Esophagus squamous epithelium (tissue), 5 donors: ENCODE measurements around the gene OR2A12. TPM values are rescaled to one million over a fixed set of nuclear protein-coding genes. Genes with fewer than 3 reads are reported as not detected.
"Not testable (repeated sequence)": the region's sequence is repeated elsewhere in the genome, so short reads cannot be mapped to it uniquely, and the experiment has no call there.

Experiments used
- DNase-seq: peaks from one replicate; lab custom pipeline; 2025; lab: John Stamatoyannopoulos, UW
- H3K27ac ChIP-seq, 4 donors: fragments of 200-600 bp; sonication (generic); one replicate each; pipeline ENCODE4 v1.5.1; 2016 to 2019; ENCODE audit warnings: mild to moderate bottlenecking in 1 of 4
- H3K27me3 ChIP-seq, 4 donors: fragments of 200-600 bp; sonication (generic); 1 replicate in 3 of 4; 2 replicates in 1 of 4; pipeline versions ENCODE4 v1.5.1 to v1.6.0; 2017 to 2021; ENCODE audit warnings: antibody characterized with exemption in 1 of 4
- H3K36me3 ChIP-seq, 3 donors: fragments of 200-600 bp; sonication (generic); one replicate each; pipeline ENCODE4 v1.5.1; 2016 to 2019
- H3K4me1 ChIP-seq, 3 donors: fragments of 200-600 bp; sonication (generic); one replicate each; pipeline ENCODE4 v1.5.1; 2017 to 2019
- H3K4me3 ChIP-seq, 4 donors: fragments of 200-600 bp; sonication (generic); 1 replicate in 3 of 4; 2 replicates in 1 of 4; pipeline ENCODE4 v1.5.1; 2016 to 2019; ENCODE audit warnings: mild to moderate bottlenecking in 2 of 4, moderate library complexity in 1 of 4
- H3K9me3 ChIP-seq, 3 donors: fragments of 200-600 bp; sonication (generic); one replicate each; pipeline ENCODE4 v1.5.1; 2016 to 2019
- CTCF ChIP-seq, 6 experiments: fragments of 450-650 bp in 4 of 6; fragments of 200-600 bp in 2 of 6; sonication (generic) in 2 of 6; IDR thresholded peaks; one replicate each; pipeline ENCODE4 v1.5.1; 2016 to 2019; ENCODE audit warnings: antibody characterized with exemption in 6 of 6, mild to moderate bottlenecking in 4 of 6, moderate library complexity in 4 of 6
- POLR2A ChIP-seq, 4 donors: fragments of 450-650 bp; IDR thresholded peaks; one replicate each; pipeline ENCODE4 v1.6.1; 2017; ENCODE audit warnings: antibody characterized with exemption in 4 of 4, mild to moderate bottlenecking in 4 of 4, moderate library complexity in 3 of 4
- WGBS, 2 donors: methylation state at CpG; one replicate each; pipeline ENCODE4 v1.1.5; 2018; 5-methylcytosine and 5-hydroxymethylcytosine counted together
- intact Hi-C: fragments of 100-400 bp; cut with DNase I; formaldehyde crosslinking; loops from one replicate; pipeline ENCODE4 v1.15.0; 2022
- total RNA-seq, 4 donors: library from RNA; depleted of rRNA; stranded (reverse); fragments of >200 nt; gene quantifications; one replicate each; pipeline ENCODE4 v1.1.0, GENCODE V29; 2016
- donor health status: DM: yes; HTN: yes; CAD: no.

The OR2A12 gene
- total RNA-seq, 4 donors from 2014 or later, result not detected

GRCh38 chr7:144049491-144049890 lies 36.6 kb upstream of the OR2A12 start:
- intact Hi-C loops, result no loop called here
- Histone ChIP-seq H3K27ac (no peak overlapping the region), H3K4me1 (no peaks in the 10 kb centered on the region), H3K4me3 (no peak overlapping the region), H3K36me3 (no peaks in the 10 kb centered on the region), H3K9me3 (no peaks in the 10 kb centered on the region), H3K27me3 (no peaks in the 10 kb centered on the region)
- no peak for TF ChIP-seq CTCF (IDR thresholded peaks at IDR 0.05)
- TF ChIP-seq POLR2A (IDR thresholded peaks at IDR 0.05), result no peak
- WGBS, 2 donors, result 32 to 66% methylated on average over 2 of the region's 2 CpGs
- DNase-seq, result no peak

GRCh38 chr7:144050093-144050492 lies 36.0 kb upstream of the OR2A12 start:
- WGBS, 2 donors, result 34 to 37% methylated on average over 3 of the region's 3 CpGs
- intact Hi-C loops, result no loop called here

GRCh38 chr7:144050884-144051283 lies 35.2 kb upstream of the OR2A12 start:
- H3K27me3 ChIP-seq, DNase-seq, H3K9me3 ChIP-seq, intact Hi-C loops, H3K4me3 ChIP-seq, H3K27ac ChIP-seq, H3K36me3 ChIP-seq, H3K4me1 ChIP-seq: not testable (repeated sequence)
- 84 to 88% methylated on average over 5 to 6 of the region's 8 CpGs for WGBS, 2 donors

More at GRCh38 chr7:144050093-144050492, 36.0 kb upstream of the OR2A12 start:
- no peaks in the 10 kb centered on the region for H3K27me3 ChIP-seq
- no peak overlapping the region for H3K4me3 ChIP-seq
- no peaks in the 10 kb centered on the region for H3K4me1 ChIP-seq
- TF ChIP-seq CTCF (IDR thresholded peaks at IDR 0.05), result no peak
- no peak for TF ChIP-seq POLR2A (IDR thresholded peaks at IDR 0.05)
- H3K36me3 ChIP-seq, result no peaks in the 10 kb centered on the region
- H3K9me3 ChIP-seq, result no peaks in the 10 kb centered on the region
- no peak overlapping the region for H3K27ac ChIP-seq
- no peak for DNase-seq

- intact Hi-C loops, result no loop called here
- 57 to 63% methylated on average over 3 of the region's 3 CpGs for WGBS, 2 donors
- no peaks in the 10 kb centered on the region for H3K36me3 ChIP-seq
Observed at GRCh38 chr7:144057954-144058353, 28.1 kb upstream of the OR2A12 start.

GRCh38 chr7:144063710-144064109 lies 22.4 kb upstream of the OR2A12 start:
- WGBS, 2 donors, result 39 to 48% methylated on average over 3 of the region's 3 CpGs
- Histone ChIP-seq H3K36me3 (no peaks in the 10 kb centered on the region), H3K9me3 (no peaks in the 10 kb centered on the region), H3K27me3 (no peaks in the 10 kb centered on the region), H3K27ac (no peak overlapping the region), H3K4me3 (no peak overlapping the region), H3K4me1 (no peaks in the 10 kb centered on the region)
- no peak for DNase-seq
- intact Hi-C loops, result no loop called here
- TF ChIP-seq POLR2A (IDR thresholded peaks at IDR 0.05), result no peak
- TF ChIP-seq CTCF (IDR thresholded peaks at IDR 0.05), result peak in 1 of 6 experiments; percentile 6

More at GRCh38 chr7:144057954-144058353, 28.1 kb upstream of the OR2A12 start:
- TF ChIP-seq CTCF (IDR thresholded peaks at IDR 0.05), result no peak
- TF ChIP-seq POLR2A (IDR thresholded peaks at IDR 0.05), result no peak
- H3K4me1 ChIP-seq, result no peaks in the 10 kb centered on the region
- H3K27me3 ChIP-seq, result no peaks in the 10 kb centered on the region
- DNase-seq, result no peak
- no peaks in the 10 kb centered on the region for H3K9me3 ChIP-seq
- no peak overlapping the region for H3K27ac ChIP-seq
- no peak overlapping the region for H3K4me3 ChIP-seq

GRCh38 chr7:144069511-144069910 lies 16.6 kb upstream of the OR2A12 start, which contains the start of gene OR2A25:
Gene OR2A25, plus strand, starts transcription at chr7:144069811. Its CDS starts 4,409 bp downstream, at chr7:144074220.
- H3K4me3 ChIP-seq, result no peak within 1 kb of the TSS
- DNase-seq, result no peak
- TF ChIP-seq CTCF (IDR thresholded peaks at IDR 0.05), result no peak
- no peak for TF ChIP-seq POLR2A (IDR thresholded peaks at IDR 0.05)

More at GRCh38 chr7:144069511-144069910, 16.6 kb upstream of the OR2A12 start, which contains the start of gene OR2A25:
- Histone ChIP-seq H3K27me3 (no peaks in the 10 kb centered on the region), H3K36me3 (no peaks in the 10 kb centered on the region), H3K27ac (no peak within 1 kb of the TSS), H3K4me1 (no peaks in the 10 kb centered on the region), H3K9me3 (no peaks in the 10 kb centered on the region)
- 41 to 53% methylated on average over 1 of the region's 1 CpG for WGBS, 2 donors
- intact Hi-C loops, result no loop called here
